Islet precursor cell (in vitro differentiated cells): ENCODE measurements around the gene ARPC4.
"Not testable (repeated sequence)": the region's sequence is repeated elsewhere in the genome, so short reads cannot be mapped to it uniquely, and the experiment has no call there.

Source experiments
- DNase-seq: peaks from one replicate; pipeline ENCODE4 v3.0.0-alpha.2; 2018

The ARPC4 gene

GRCh38 chr3:9826815-9827573 lies 34.1 kb downstream of the ARPC4 start:
- peak; percentile 80 for DNase-seq

GRCh38 chr3:9828801-9829755 lies 36.2 kb downstream of the ARPC4 start:
- DNase-seq, result no peak

GRCh38 chr3:9831253-9831652 lies 38.4 kb downstream of the ARPC4 start:
- DNase-seq, result no peak

- DNase-seq, result no peak
Measured at GRCh38 chr3:9833078-9833477, 40.2 kb downstream of the ARPC4 start.

- no peak for DNase-seq
Measured at GRCh38 chr3:9834520-9835380, 41.9 kb downstream of the ARPC4 start.

GRCh38 chr3:9837701-9838582 lies 45.1 kb downstream of the ARPC4 start:
- DNase-seq, result no peak

- DNase-seq, result no peak
Measured at GRCh38 chr3:9838856-9839255, 46.0 kb downstream of the ARPC4 start.

- no peak for DNase-seq
Measured at GRCh38 chr3:9841015-9841414, 48.1 kb downstream of the ARPC4 start.

GRCh38 chr3:9843715-9844438 lies 51.0 kb downstream of the ARPC4 start, which contains the start of gene RPUSD3:
Gene RPUSD3 (minus strand): TSS chr3:9844008. CDS start chr3:9843990, 18 bp downstream.
- DNase-seq, result peak; percentile 97

- DNase-seq, result no peak
Measured at GRCh38 chr3:9846231-9846630, 53.3 kb downstream of the ARPC4 start.

GRCh38 chr3:9846931-9847488 lies 54.1 kb downstream of the ARPC4 start:
- no peak for DNase-seq

GRCh38 chr3:9847870-9848269 lies 55.0 kb downstream of the ARPC4 start:
- DNase-seq, result peak; percentile 81

- DNase-seq, result not testable (repeated sequence)
Measured at GRCh38 chr3:9848860-9849259, 56.0 kb downstream of the ARPC4 start.

GRCh38 chr3:9851383-9851782 lies 58.5 kb downstream of the ARPC4 start:
- DNase-seq, result not testable (repeated sequence)

GRCh38 chr3:9851926-9852325 lies 59.0 kb downstream of the ARPC4 start:
- not testable (repeated sequence) for DNase-seq

GRCh38 chr3:9852528-9852927 lies 59.6 kb downstream of the ARPC4 start:
- DNase-seq, result no peak

GRCh38 chr3:9854291-9854940 lies 61.5 kb downstream of the ARPC4 start:
- not testable (repeated sequence) for DNase-seq

- no peak for DNase-seq
Measured at GRCh38 chr3:9855594-9855993, 62.7 kb downstream of the ARPC4 start.
